HCT116 (cell line): ENCODE results near the gene AQP9. TPM values are rescaled to one million over a fixed set of nuclear protein-coding genes. Genes with fewer than 3 reads are reported as not detected.

Experiments
- ATAC-seq: fragments of 200-7000 bp; cut with Tn5 transposase; 2 replicates; pipeline ENCODE4 v1.9.1; 2020; ENCODE audit warnings: mild to moderate bottlenecking, moderate library complexity
- BruUV-seq: library from RNA; stranded (reverse); fragments of 400-500 nt; replicated peaks from 2 replicates; lab custom pipeline; 2021; lab: Mats Ljungman, UMichigan
- CTCF ChIA-PET: fragments of 300-600 bp; sonication (Branson Sonifier 250); formaldehyde crosslinking; loops from one replicate; lab custom pipeline; 2021; ENCODE audit warnings: antibody characterized with exemption; lab: Charles Lee
- POLR2A ChIA-PET: fragments of 300-600, 350-600 bp; sonication (Branson Sonifier 250); formaldehyde crosslinking; loops from one replicate; lab custom pipeline; 2021; ENCODE audit warnings: antibody characterized with exemption; lab: Charles Lee
- RAD21 ChIA-PET, 2 experiments: fragments of 300-600 bp; sonication (Branson Sonifier 250); formaldehyde crosslinking; loops; one replicate each; lab custom pipeline; 2023; ENCODE audit warnings: low total read pairs in 2 of 2; ENCODE audit not compliant: uncharacterized antibody in 2 of 2, unreplicated experiment in 2 of 2, low non-redundant PET in 1 of 2; lab: Charles Lee
- DNase-seq: peaks from one replicate; pipeline ENCODE4 v3.0.0-alpha.2; 2010; ENCODE audit warnings: low read depth, low spot score
- H2AFZ ChIP-seq: fragments of 200-600 bp; shearing (Covaris generic), sonication (generic); 2 replicates; pipeline ENCODE4 v1.6.1; 2017; ENCODE audit warnings: low read depth, mixed run types, mixed read lengths, antibody characterized with exemption, low read length; ENCODE audit not compliant: poor library complexity, severe bottlenecking
- H3K27ac ChIP-seq: 2 replicates; pipeline ENCODE4 v1.5.1; 2012; ENCODE audit warnings: low read depth, low read length
- H3K27me3 ChIP-seq: fragments of 200-600 bp; sonication (generic); 2 replicates; pipeline ENCODE4 v1.6.1; 2016; ENCODE audit warnings: mixed run types, low read length, mixed read lengths; ENCODE audit not compliant: insufficient read depth
- H3K36me3 ChIP-seq, 2 experiments: fragments of 200-500 bp in 1 of 2; fragments of 200-600 bp in 1 of 2; sonication (Bioruptor generic) in 1 of 2; sonication (generic) in 1 of 2; 2 replicates each; pipeline versions ENCODE4 v1.5.1 to v1.6.1; 2014 to 2016; ENCODE audit warnings: low read length in 2 of 2, inconsistent platforms in 1 of 2, mixed read lengths in 1 of 2, mixed run types in 1 of 2; ENCODE audit not compliant: insufficient read depth in 2 of 2, control insufficient read depth in 1 of 2
- H3K4me1 ChIP-seq, 2 experiments: fragments of 200-600 bp in 1 of 2; sonication (generic) in 1 of 2; 2 replicates each; pipeline versions ENCODE4 v1.5.1 to v1.6.1; 2012 to 2017; ENCODE audit warnings: low read length in 2 of 2, inconsistent platforms in 1 of 2, mild to moderate bottlenecking in 1 of 2, mixed read lengths in 1 of 2, mixed run types in 1 of 2, moderate library complexity in 1 of 2; ENCODE audit not compliant: insufficient read depth in 2 of 2, control insufficient read depth in 1 of 2
- H3K4me2 ChIP-seq: fragments of 200-600 bp; sonication (generic); 2 replicates; pipeline ENCODE4 v1.6.1; 2017; ENCODE audit warnings: mixed run types, low read length, mixed read lengths
- H3K4me3 ChIP-seq, 2 experiments: fragments of 200-600 bp in 1 of 2; sonication (generic) in 1 of 2; replicated peaks in 1 of 2; 2 replicates each; pipeline ENCODE4 v1.5.1; 2011 to 2016; ENCODE audit warnings: low read length in 2 of 2, control low read depth in 1 of 2, low read depth in 1 of 2, mild to moderate bottlenecking in 1 of 2, mixed read lengths in 1 of 2, mixed run types in 1 of 2
- H3K79me2 ChIP-seq: fragments of 200-600 bp; sonication (generic); 2 replicates; pipeline ENCODE4 v1.6.1; 2017; ENCODE audit warnings: mild to moderate bottlenecking, mixed run types, low read length, moderate library complexity, mixed read lengths; ENCODE audit not compliant: insufficient read depth
- H3K9ac ChIP-seq: fragments of 200-600 bp; sonication (generic); 2 replicates; pipeline ENCODE4 v1.6.1; 2016; ENCODE audit warnings: low read length, mixed read lengths
- H3K9me2 ChIP-seq: fragments of 200-600 bp; sonication (generic), shearing (Covaris generic); 2 replicates; pipeline ENCODE4 v1.6.1; 2017; ENCODE audit warnings: mixed run types, mild to moderate bottlenecking, moderate library complexity; ENCODE audit not compliant: insufficient read depth
- H3K9me3 ChIP-seq, 2 experiments: fragments of 200-500 bp in 1 of 2; fragments of 200-600 bp in 1 of 2; sonication (Bioruptor generic) in 1 of 2; sonication (generic) in 1 of 2; 2 replicates each; pipeline ENCODE4 v1.6.1; 2014 to 2017; ENCODE audit warnings: low read length in 2 of 2, mixed read lengths in 2 of 2, inconsistent platforms in 1 of 2, low read depth in 1 of 2, mild to moderate bottlenecking in 1 of 2, mixed run types in 1 of 2, moderate library complexity in 1 of 2; ENCODE audit not compliant: control insufficient read depth in 1 of 2, insufficient read depth in 1 of 2
- H4K20me1 ChIP-seq: fragments of 200-600 bp; sonication (generic), shearing (Covaris generic); 2 replicates; pipeline ENCODE4 v1.6.1; 2017; ENCODE audit warnings: mixed run types, mild to moderate bottlenecking, moderate library complexity; ENCODE audit not compliant: insufficient read depth
- CEBPB ChIP-seq: IDR thresholded peaks from 2 replicates; pipeline ENCODE4 v1.6.1; 2012; ENCODE audit warnings: low read depth
- EGR1 ChIP-seq: IDR thresholded peaks from 2 replicates; pipeline ENCODE4 v1.6.1; 2012; ENCODE audit warnings: low read depth
- POLR2A ChIP-seq: IDR thresholded peaks from 2 replicates; pipeline ENCODE4 v1.7.0; 2011; ENCODE audit warnings: borderline replicate concordance; ENCODE audit not compliant: insufficient read depth, insufficient read length; ENCODE audit errors: extremely low read depth
- POLR2AphosphoS5 ChIP-seq: IDR thresholded peaks from 2 replicates; pipeline ENCODE4 v1.6.1; 2011; ENCODE audit warnings: mild to moderate bottlenecking, low read depth, low read length, moderate library complexity
- SRF ChIP-seq: IDR thresholded peaks from 2 replicates; pipeline ENCODE4 v1.6.1; 2012; ENCODE audit warnings: low read depth
- TCF7L2 ChIP-seq: IDR thresholded peaks from 2 replicates; pipeline ENCODE4 v1.7.0; 2011; ENCODE audit warnings: borderline replicate concordance, inconsistent platforms; ENCODE audit not compliant: insufficient read depth, insufficient read length; ENCODE audit errors: extremely low read depth
- ZFX ChIP-seq: fragments of 450-650 bp; IDR thresholded peaks from 2 replicates; pipeline ENCODE4 v1.6.1; 2017
- intact Hi-C: fragments of 100-400 bp; cut with micrococcal nuclease; formaldehyde crosslinking; loops from 2 replicates; pipeline ENCODE4 v1.10.0; 2022
- total RNA-seq: library from RNA; stranded (reverse); gene quantifications from one replicate; pipeline ENCODE4 v1.2.1, GENCODE V29; 2021; ENCODE audit not compliant: unreplicated experiment

The AQP9 gene
- total RNA-seq, 1 experiment from 2014 or later = 0.12 TPM

DNA sequence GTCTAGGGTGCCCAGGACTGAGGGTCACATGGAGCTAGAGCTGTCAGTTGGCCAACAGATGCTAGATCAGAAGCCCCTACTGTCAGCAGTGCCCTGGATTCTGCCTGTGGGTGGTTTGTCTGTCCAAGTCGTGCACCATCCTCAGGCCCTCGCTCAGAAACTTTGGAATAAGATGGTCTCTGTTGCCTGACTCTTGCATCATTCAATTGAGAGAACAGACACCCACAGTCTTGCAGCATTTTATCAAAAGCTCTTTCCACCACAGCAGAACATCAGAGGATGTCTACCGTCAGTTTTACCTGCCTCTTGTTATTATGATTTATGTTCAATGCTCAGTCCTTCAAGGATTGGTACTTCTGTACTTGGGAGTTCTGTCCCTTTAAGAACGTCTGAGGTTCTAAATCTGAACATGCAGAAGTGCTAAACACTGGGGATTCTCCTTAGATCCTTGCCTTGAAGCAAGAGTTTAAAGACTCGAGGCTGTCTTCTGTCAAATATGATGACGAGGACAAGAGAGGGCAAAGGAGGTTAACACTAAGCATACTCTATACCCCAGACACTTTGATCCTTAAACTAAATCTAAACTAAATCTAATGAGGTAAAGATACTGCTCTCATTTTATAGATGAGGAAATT lies 4.8 kb downstream of the AQP9 start:
- Histone ChIP-seq H3K4me3 (no peak overlapping the region), H4K20me1 (no peaks in the 10 kb centered on the region)
- no peak for DNase-seq
- ATAC-seq = no peak
- TF ChIP-seq TCF7L2 = no peak
- TF ChIP-seq SRF = no peak
- no peak for TF ChIP-seq CEBPB
- TF ChIP-seq, all 23 proteins: peak for 0
- Histone ChIP-seq H3K27ac (no peak overlapping the region), H3K4me1 (peaks cover 0 to 6% of the 10 kb centered on the region in 2 experiments; a peak in 1 of 4 replicates), H3K9me3 (no peaks in the 10 kb centered on the region), H2AFZ (no peak overlapping the region), H3K9me2 (no peaks in the 10 kb centered on the region), H3K4me2 (no peak overlapping the region), H3K27me3 (no peaks in the 10 kb centered on the region), H3K79me2 (no peaks in the 10 kb centered on the region), H3K9ac (no peak overlapping the region), H3K36me3 (no peaks in the 10 kb centered on the region)
- RAD21 ChIA-PET = no interaction called here
- intact Hi-C loops = no loop called here
- no TSS peak for BruUV-seq
- POLR2A ChIA-PET = no interaction called here
- CTCF ChIA-PET = no interaction called here

DNA sequence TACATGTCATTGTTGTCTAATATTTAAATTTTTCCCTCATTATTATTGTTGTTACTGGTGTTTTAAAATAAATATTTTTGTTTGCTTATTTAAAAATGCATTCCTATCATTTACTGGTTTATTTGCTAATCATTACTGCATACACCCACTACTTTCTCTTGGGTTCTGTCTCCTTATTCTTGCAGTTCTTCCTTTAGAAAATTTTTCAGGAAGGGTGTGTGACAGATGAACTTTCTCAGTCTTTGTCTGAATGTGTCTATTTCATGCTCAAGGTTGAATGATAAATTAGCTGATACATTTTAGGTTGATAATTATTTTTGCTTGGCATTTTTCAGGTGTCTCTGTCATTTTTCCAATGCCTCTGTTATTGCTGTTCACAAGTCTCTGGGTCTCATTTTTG lies 7.4 kb downstream of the AQP9 start:
- POLR2A ChIA-PET = no interaction called here
- Histone ChIP-seq H3K27me3 (no peaks in the 10 kb centered on the region), H3K4me1 (peaks cover 0 to 6% of the 10 kb centered on the region in 2 experiments; a peak in 1 of 4 replicates), H3K4me3 (no peak overlapping the region), H3K9me2 (no peaks in the 10 kb centered on the region), H3K9me3 (no peaks in the 10 kb centered on the region), H2AFZ (no peak overlapping the region), H3K79me2 (no peaks in the 10 kb centered on the region), H4K20me1 (no peaks in the 10 kb centered on the region), H3K4me2 (no peak overlapping the region), H3K27ac (no peak overlapping the region), H3K36me3 (no peaks in the 10 kb centered on the region), H3K9ac (no peak overlapping the region)
- BruUV-seq = no TSS peak
- intact Hi-C loops = no loop called here
- no peak for DNase-seq
- RAD21 ChIA-PET = no interaction called here
- CTCF ChIA-PET = no interaction called here
- no peak for ATAC-seq
- TF ChIP-seq EGR1 = no peak
- no peak for TF ChIP-seq ZFX
- TF ChIP-seq POLR2AphosphoS5 = no peak
- TF ChIP-seq POLR2A = no peak
